Astrocyte (in vitro differentiated cells and primary cell): Measurements from ENCODE around the gene TCEAL6.

ENCODE experiments used
- CTCF ChIP-seq: IDR thresholded peaks from 2 replicates; pipeline ENCODE4 v1.5.1; 2011; ENCODE audit warnings: low read depth, mild to moderate bottlenecking, inconsistent platforms, low read length, moderate library complexity; ENCODE audit not compliant: insufficient read depth
- EZH2 ChIP-seq: IDR thresholded peaks from 2 replicates; pipeline ENCODE4 v1.6.1; 2012; ENCODE audit warnings: mild to moderate bottlenecking, low read length, inconsistent platforms; ENCODE audit not compliant: insufficient read depth

DNA sequence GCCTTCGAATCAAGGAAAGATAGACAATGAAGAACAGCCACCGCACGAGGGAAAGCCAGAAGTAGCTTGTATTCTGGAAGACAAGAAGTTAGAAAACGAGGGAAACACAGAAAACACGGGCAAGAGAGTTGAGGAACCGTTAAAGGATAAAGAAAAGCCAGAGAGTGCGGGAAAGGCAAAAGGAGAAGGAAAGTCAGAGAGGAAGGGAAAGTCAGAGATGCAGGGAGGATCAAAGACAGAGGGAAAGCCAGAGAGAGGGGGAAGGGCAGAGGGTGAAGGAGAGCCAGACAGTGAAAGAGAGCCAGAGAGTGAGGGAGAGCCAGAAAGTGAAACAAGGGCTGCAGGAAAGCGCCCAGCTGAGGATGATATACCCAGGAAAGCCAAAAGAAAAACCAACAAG is 15.4 kb downstream of the TCEAL6 start:
- no peak for TF ChIP-seq CTCF
- no peak for TF ChIP-seq EZH2
